NCI-H510A (cell line): ENCODE data around the gene FAM169A.
A peak's percentile ranks its signal among the peaks of the same experiment; 100 is the strongest.
"Not testable (repeated sequence)": the region's sequence is repeated elsewhere in the genome, so short reads cannot be mapped to it uniquely, and the experiment has no call there.

ENCODE experiments used
- DNase-seq: peaks from one replicate; lab custom pipeline; 2025; lab: John Stamatoyannopoulos, UW

The FAM169A gene

DNA sequence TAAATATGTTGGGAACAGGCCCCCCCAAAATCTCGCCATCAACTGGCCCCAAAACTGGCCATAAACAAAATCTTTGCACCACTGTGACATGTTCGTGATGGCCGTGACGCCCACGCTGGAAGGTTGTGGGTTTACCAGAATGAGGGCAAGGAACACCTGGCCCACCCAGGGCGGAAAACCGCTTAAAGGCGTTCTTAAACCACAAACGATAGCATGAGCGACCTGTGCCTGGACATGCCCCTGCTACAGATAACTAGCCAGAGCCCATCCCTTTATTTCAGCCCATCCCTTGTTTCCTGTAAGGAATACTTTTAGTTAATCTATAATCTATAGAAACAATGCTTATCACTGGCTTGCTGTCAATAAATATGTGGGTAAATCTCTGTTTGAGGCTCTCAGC lies 3.2 kb upstream of the FAM169A start:
- not testable (repeated sequence) for DNase-seq

DNA sequence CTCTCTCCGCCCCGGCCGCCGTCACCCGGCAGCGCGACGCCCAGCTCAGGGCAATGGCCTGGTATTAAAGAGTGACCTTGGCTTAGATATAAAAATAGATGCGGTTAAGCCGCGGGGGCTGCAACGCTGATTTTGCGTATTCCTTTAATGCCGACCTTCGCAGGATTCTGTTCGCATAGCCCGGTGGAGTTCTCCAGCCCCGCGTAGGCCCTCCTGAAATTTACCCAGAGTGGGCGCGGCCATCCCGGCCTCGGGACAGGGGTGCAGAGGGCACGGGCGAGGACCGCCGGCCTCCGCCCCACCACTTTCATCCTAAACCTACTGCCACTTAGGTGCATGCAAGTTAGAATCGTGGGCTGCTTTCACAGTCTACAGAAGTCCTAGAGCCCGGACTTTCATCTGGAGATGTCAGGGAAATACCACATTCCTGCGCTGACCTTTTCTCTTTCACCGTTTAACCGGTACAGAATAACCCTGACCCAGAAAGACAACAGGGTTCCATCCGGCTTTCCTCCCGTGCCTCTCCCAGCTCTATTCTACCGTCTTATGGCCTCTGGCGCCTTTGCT lies 492 bp upstream of the FAM169A start:
- no peak for DNase-seq

DNA sequence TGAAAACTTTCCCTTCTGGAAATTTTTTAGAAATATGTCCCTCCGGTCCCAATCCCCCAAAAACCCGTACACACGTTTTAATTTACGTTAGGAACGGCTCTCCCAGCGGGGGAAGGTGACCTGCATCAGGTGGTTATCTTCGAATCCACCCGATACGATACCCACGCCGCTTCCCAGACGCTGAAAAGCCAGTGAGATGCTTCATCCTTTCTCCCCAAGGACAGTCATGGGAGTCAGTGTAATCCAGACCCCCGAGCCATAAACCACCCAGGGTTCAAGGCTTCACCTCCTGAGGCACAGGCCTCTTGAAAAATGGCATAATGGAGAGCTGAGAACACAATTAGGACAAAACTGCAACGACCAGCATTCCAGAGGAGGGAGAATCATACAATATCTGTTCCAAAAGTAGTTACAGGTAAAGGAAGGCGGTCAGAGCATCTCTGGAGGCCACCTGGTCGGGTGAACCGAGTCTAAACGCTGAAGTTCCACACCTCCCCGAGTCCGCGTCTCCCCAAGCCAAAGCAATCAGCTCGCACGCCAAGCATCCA lies 857 bp downstream of the FAM169A start:
- DNase-seq, result no peak

DNA sequence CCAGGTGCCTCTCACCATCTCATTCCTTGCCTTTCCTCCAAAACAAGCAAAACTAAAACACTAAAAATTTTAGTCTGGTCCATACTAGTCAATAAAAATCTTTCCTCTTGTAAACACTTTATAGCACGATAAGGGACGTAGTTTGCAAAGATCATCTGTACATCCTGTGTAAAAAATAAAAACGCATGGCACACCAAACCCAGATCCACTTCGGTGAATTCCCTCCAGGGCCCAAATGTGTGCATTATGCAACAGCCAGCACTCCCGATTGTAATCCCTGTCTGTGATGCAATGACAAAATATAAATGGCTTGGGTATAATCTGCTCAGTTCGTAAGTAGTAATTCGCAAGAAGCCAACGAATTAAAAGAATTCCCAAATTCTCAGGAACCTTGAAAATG lies 1.4 kb downstream of the FAM169A start:
- DNase-seq, result no peak

DNA sequence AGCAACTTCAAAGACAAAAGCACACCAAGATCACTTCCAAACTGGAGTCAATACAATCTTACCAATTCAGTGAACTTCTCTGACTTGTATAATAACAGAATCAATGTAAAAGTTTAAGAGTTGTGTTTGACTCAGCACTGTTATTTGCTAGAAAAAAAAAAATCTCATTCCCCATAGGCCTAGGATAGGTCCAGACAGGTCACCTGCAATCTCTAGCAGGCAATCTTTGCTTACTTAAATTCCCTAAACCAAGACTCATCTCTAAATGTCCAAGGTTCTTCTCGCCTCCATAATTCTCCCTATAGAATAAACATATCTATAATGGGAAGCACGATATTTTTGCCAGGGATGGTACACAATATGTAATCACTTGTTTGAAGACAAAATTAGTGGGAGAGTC lies 2.5 kb downstream of the FAM169A start:
- DNase-seq, result no peak

DNA sequence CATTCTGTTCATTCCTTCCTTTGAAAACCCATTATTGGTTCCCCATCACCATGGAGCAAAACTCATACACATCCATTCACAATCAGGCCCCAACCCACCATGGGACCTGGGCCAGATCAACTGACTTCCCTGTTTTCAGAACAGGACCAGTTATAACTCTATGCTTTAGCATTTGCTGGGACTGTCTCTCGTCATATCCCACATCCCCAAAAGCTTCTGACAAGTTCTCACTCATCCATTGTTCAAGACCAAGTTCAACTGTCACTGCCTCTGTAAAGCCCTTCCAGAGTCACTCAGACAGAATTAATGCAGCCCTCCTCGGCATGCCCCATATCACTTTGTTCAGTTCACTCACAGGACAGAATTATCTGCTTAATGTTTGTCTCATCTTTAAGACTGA lies 4.0 kb downstream of the FAM169A start:
- no peak for DNase-seq

DNA sequence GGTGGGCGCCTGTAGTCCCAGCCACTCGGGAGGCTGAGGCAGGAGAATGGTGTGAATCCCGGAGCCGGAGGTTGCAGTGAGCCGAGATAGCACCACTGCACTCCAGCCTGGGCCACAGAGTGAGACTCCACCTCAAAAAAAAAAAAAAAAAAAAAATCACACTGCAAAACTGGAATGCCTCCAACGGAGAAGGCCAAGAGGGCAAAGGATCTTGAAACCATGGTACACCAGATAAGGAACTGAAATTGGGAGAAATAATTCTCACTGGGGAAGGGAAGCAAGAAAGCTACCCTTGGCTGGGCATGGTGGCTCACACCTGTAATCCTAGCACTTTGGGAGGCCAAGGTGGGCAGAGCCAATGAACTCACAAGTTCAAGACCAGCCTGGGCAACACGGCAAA lies 9.2 kb downstream of the FAM169A start:
- not testable (repeated sequence) for DNase-seq

DNA sequence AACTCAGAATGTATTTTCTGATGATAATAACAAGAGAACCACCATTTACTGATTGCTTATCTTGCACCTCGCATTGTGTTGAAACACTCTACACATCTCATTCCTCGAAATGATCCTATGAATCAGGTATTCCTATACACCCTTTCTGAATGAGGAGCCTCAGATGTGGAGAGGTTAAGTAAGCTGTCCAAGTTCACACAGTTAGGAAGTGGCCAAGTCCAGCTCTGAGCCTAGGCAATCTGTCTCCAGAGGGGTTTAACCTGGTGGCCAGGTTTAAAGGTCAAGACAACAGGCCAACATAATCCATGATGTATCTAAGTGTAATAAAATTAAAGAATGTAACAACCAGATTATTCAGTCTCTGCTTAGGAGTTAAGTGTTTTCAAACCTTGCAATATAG lies 12.9 kb downstream of the FAM169A start:
- no peak for DNase-seq

DNA sequence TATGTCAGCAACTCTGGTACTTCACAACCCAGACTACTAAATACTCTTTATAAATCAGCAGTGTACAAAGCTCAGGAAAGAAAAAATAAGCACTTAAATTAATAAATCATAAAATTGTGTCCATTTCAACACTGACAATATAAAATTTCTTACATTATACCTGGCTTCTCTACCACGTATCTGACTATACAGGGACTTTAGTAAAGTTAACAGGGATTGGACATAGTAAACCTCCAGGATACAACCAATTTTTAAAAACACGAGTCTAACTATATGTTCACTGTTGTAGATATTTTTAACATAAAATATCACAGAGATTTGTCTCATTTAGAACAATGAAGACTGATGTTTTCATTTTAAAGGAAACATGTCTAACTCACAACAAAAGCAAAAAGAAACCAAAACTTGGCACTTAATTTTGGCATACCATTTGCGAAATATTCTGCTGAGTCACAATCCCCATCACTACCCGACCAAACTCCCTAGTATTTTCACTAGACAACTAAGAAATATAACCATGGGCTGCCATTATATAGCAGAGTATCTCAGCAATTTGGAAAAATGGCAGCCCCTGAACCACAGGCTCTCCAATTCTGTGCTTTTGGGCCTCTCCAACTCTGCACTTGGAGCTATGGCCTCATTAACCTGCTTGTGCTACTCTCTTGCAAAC lies 14.4 kb downstream of the FAM169A start:
- no peak for DNase-seq

DNA sequence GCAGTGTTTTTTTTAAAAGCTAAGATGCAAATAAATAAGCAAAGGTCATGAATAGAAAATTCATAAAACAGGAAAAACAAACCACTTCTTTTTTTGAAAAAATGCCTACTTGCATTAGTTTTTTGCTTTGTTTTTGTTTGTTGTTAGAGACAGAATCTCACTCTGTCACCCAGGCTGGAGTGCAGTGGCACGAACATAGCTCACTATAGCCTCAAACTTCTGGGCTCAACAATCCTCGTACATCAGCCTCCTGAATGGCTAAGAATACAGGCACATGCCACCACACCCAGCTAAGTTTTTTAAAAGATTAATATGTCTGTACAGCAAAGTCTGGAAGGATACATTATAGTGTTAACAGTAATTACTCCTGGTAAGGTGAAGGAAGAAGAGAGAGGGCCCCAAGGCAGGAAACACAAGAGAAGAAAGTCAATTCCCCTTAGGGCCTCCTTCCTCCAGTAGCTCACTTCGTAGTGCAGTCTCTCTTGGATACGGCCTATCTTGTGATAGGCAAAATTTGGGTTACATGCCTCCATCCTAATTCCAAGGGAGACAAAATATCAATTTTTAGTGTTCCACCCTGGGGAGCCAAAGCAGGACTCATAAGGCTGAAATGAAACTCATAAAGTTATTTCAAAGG lies 15.3 kb downstream of the FAM169A start:
- DNase-seq, result no peak

DNA sequence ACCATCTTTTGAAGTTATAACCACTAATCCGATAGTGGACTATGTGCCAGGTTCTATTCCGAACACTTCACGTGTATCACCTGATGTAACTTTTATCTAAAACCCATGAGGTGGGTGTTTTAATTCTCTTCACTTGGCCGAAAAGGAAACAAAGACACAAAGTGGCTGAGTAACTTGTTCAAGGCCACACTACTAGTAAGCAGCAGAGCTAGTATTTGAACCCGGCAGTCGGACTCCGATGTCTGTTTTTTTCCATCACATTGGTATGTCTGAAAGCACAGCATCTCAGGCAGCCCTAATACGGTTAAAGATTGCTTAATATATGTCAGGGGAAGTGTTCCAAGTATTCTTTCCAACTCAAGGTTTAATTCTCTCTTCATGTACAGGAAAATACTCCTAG lies 16.2 kb downstream of the FAM169A start:
- no peak for DNase-seq

DNA sequence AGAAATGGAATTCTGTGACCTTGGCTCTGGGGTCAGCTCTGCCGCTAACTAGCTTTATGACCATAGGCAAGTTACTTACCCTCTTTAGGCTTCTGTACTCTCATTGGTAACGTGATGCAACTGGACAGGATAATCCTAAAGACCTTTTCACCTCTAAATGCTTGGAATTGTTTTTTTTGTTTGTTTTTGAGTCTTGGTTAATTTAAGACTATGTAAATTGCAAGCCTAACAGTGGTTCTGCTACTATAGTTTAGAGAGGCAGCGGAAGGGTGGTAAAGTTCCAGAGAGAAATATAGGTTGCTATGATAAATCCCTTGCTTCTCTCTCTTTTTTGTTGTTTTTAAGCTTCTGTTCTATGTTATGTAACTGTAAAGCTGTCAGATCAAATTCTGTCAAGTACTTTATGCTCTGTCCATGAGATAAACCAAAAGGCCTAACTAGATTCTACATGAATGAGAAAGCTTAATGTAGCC lies 17.6 kb downstream of the FAM169A start:
- no peak for DNase-seq

DNA sequence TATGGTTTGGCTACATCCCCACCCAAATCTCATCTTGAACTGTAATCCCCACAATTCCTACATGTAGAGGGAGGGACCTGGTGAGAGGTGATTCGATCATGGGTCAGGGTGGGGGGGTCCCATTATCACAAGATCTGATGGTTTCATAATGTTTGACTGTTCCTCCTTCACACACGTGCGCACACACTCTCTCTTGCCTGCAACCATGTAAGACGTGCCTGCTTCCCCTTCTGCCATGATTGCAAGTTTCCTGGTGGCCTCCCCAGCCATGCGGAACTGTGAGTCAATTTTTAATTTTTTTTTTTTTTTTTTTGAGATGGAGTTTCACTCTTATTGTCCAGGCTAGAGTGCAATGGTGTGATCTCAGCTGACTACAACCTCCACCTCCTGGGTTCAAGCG lies 27.0 kb downstream of the FAM169A start:
- DNase-seq, result no peak

DNA sequence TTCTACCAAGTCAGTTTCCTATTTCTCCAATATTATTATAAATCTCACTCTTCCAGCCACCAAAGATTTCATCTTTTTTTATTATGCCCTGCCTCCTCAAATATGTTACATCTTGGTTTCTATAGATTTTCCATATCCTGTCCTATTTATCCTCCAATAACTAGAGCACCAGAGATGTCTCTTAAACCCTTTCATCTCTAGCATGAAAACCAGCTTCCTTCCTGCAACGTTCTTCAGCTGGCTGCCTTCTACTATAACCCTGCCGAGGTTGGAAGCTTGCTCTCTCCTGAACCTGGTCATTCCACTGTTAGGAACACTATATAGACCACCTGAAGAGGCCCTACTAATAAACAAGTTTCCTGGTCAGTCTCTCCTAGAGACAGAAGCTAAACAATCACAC lies 27.9 kb downstream of the FAM169A start:
- DNase-seq, result no peak

DNA sequence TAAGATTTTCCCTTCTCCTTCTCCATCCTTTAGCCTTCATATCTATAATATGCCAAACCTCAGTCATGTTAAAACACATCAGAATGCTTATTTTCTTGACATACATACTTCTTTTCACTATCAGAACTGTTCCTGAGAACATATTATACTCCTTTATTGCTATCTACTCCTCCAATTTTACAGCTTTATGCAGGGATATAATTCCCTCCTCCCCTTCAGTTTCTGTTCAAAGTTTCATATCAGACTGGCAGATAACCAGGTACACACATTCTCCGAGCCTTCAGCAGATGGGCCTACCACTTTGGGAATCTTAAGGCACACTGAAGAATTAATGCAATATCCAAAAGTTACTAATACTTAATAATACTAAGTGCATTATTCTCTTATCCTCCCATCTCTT lies 29.1 kb downstream of the FAM169A start:
- DNase-seq, result no peak

DNA sequence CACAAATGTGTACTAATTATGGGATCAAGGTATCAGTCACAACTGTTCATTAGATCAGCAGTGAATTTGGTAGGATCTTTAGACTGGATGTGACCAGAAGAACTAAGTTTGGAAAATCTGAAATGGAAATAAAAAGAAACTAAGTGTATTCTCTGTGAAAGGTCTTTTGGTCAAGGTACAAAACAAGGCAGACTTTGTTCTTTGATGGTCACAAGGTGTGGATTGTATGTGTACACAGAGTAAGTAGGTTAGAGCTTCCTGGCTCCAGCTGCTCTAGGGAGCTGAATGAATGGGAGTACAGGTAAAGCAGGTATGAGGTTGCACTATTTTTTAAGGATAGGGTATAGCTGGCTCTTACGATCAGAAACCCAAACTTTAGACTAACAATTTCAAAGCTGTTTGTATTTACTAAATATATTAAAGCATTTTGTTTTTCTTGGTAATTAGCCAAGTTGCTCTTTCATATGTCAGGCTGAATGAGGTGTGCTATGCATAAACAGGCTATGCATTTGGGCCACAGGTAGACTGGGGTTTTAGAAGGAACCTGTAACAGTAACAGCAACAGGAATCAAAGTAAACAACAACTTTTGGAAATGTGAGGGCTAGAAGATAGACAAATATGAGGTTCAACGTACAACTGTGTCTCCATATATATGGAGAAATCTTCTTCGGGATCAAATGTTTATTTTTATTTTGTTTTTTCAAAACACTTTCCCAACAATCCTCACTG lies 32.5 kb downstream of the FAM169A start:
- peak; percentile 1 for DNase-seq

DNA sequence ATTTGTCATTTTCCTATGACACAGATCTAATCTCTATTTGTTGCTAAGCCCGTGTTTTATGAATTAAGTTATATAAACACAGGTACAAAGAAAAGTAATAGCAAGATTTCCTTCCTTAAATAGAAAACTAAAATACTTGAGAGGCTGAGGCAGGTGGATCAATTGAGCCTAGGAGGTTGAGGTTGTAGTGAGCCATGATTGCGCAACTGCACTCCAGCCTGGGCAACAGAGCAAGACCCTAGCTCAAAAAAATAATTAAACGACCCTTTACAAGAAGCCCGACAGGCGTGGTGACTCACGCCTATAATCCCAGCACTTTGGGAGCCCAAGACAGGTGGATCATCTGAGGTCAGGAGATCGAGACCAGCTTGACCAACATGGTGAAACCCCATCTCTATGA lies 36.8 kb downstream of the FAM169A start:
- DNase-seq, result no peak

DNA sequence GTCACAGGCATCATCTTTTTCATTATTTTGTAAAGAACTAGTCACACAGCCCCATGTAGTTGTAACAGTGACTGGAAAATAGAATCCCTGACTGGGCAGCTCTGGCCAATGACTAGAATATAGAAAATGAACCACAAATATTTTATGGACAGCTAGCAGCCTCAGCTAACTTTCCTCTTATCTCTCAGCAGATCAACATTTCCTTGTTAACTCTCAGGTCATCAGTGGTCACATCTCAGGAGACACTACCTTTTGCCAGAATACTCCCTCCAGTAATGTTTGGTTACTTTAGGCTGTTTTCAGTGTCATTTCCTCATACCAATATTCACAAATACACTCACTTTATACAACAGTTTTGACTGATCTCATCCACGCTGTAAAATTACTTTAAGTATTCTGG lies 43.9 kb downstream of the FAM169A start:
- no peak for DNase-seq

DNA sequence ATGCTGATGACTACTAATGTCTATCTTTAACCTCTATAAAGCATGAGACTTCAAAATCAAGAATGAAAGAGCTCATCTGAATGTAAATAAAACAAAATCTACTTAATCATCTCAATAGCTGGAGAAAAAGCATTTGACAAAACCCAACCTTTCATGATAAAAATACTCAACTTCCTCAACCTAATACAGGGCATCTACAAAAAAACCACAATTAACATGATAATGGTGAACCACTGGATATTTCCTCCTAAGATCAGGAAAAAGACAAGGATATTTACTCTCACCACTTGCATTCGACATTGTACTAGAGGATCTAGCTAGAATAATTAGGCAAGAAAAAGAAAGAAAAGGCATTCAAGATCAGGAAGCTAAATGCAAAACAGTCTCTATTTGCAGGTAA lies 49.3 kb downstream of the FAM169A start:
- DNase-seq, result no peak

DNA sequence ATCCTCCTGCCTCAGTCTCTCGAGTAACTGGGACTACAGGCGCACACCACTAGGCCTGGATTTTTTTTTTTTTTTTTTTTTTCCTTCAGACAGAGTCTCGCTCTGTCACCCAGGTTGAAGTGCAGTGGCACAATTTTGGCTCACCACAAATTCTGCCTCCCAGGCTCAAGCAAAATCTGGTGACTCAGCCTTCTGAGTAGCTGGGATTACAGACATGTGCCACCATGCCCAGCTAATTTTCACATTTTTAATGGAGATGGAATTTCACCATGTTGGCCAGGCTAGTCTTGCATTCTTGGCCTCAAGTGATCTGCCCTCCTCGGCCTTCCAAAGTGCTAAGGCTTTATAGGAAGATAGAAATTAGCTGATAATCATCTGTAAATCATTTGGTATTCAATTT lies 55.3 kb downstream of the FAM169A start:
- no peak for DNase-seq

DNA sequence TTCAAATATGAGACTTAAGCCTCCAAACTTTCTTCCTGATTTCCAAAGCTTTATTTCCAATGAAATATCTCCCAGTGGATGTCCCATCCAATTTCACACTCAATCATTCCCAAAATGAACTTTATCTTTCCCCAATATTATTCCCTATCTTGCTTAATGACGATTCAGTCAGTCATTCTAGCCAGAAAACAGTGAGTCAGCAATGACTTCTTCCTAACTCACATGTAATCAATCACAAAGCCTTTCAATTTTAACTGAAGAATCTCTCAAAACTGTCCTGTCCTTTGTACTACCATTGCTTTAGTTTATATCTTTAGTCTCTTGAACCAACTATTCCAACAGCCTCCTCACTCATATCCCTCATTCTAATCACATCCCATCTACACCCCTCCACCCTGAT lies 64.2 kb downstream of the FAM169A start:
- no peak for DNase-seq

DNA sequence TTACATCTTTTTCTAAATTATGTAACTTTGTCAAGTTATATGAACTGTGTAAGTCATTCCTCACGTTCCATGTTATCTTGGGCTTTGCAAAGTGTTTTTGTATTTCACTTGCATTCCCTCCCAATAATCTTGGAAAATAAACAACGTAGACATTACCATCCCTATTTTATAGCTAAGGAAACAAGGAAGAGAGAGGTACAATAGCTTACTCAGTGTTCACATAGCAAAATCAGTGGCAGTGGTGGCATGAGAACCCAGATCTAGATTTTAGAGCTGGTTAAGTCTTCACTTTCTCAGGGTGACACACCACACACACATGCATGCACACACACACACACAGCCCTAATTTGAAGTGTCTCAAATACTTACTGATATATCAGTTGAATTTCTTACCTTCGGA lies 65.0 kb downstream of the FAM169A start:
- no peak for DNase-seq
